Neural cell (in vitro differentiated cells): ENCODE data around the gene RPUSD3. TPM values are rescaled to one million over a fixed set of nuclear protein-coding genes. Genes with fewer than 3 reads are reported as not detected.

Experiments used
- H2AFZ ChIP-seq: fragments of 200-600, 300-800 bp; sonication (generic), shearing (Covaris generic); 2 replicates; pipeline ENCODE4 v1.6.0; 2014; ENCODE audit warnings: low read depth, mild to moderate bottlenecking, antibody characterized with exemption, low read length, moderate library complexity
- H3F3A ChIP-seq: fragments of 200-600 bp; shearing (Covaris generic); 2 replicates; pipeline ENCODE4 v1.6.1; 2016; ENCODE audit warnings: mild to moderate bottlenecking, moderate library complexity, mixed read lengths, antibody characterized with exemption, low read length; ENCODE audit not compliant: insufficient read depth, poor library complexity, severe bottlenecking
- H3K27ac ChIP-seq: fragments of 200-600, 300-800 bp; sonication (generic), shearing (Covaris generic); 2 replicates; pipeline ENCODE4 v1.5.1; 2014; ENCODE audit warnings: mild to moderate bottlenecking, low read length, moderate library complexity
- H3K27me3 ChIP-seq: fragments of 300-800, 200-600 bp; sonication (generic), shearing (Covaris generic); 2 replicates; pipeline ENCODE4 v1.6.0; 2014; ENCODE audit warnings: mild to moderate bottlenecking, low read depth, low read length, moderate library complexity; ENCODE audit not compliant: insufficient read depth
- H3K36me3 ChIP-seq: fragments of 300-800, 200-600 bp; sonication (generic), shearing (Covaris generic); 2 replicates; pipeline ENCODE4 v1.5.1; 2014; ENCODE audit warnings: mild to moderate bottlenecking, antibody characterized with exemption, low read length, moderate library complexity; ENCODE audit not compliant: insufficient read depth
- H3K4me2 ChIP-seq: fragments of 300-800, 200-600 bp; sonication (generic), shearing (Covaris generic); 2 replicates; pipeline ENCODE4 v1.6.0; 2014; ENCODE audit warnings: mild to moderate bottlenecking, low read length
- H3K4me3 ChIP-seq: fragments of 300-800, 200-600 bp; sonication (generic), shearing (Covaris generic); 2 replicates; pipeline ENCODE4 v1.5.1; 2014; ENCODE audit warnings: mild to moderate bottlenecking, low read length, moderate library complexity
- H3K79me2 ChIP-seq: fragments of 200-600 bp; shearing (Covaris generic); replicated peaks from 2 replicates; pipeline ENCODE4 v1.6.0; 2014; ENCODE audit warnings: mild to moderate bottlenecking, low read length, moderate library complexity; ENCODE audit not compliant: insufficient read depth
- H3K9ac ChIP-seq: fragments of 300-800, 200-600 bp; sonication (generic), shearing (Covaris generic); 2 replicates; pipeline ENCODE4 v1.6.1; 2016; ENCODE audit warnings: mild to moderate bottlenecking, low read length, mixed read lengths
- H3K9me2 ChIP-seq: fragments of 200-600 bp; shearing (Covaris generic); 2 replicates; pipeline ENCODE4 v1.6.1; 2016; ENCODE audit warnings: mild to moderate bottlenecking, low read length, mixed read lengths; ENCODE audit not compliant: insufficient read depth
- H3K9me3 ChIP-seq: fragments of 200-600, 300-800 bp; sonication (generic), shearing (Covaris generic); 2 replicates; pipeline ENCODE4 v1.6.1; 2016; ENCODE audit warnings: mild to moderate bottlenecking, mixed run types, low read length, moderate library complexity, mixed read lengths
- H4K20me1 ChIP-seq: fragments of 200-600 bp; shearing (Covaris generic); 2 replicates; pipeline ENCODE4 v1.6.1; 2016; ENCODE audit warnings: mild to moderate bottlenecking, mixed run types; ENCODE audit not compliant: insufficient read depth
- CTCF ChIP-seq: fragments of 450-650 bp; IDR thresholded peaks from 2 replicates; pipeline ENCODE4 v1.5.1; 2014; ENCODE audit warnings: antibody characterized with exemption, mild to moderate bottlenecking, moderate library complexity; ENCODE audit not compliant: poor library complexity, severe bottlenecking
- EP300 ChIP-seq: fragments of 450-650 bp; conservative IDR thresholded peaks from 2 replicates; pipeline ENCODE4 v1.6.1; 2014; ENCODE audit warnings: antibody characterized with exemption, mild to moderate bottlenecking, moderate library complexity; ENCODE audit not compliant: poor library complexity, severe bottlenecking
- EZH2 ChIP-seq: fragments of 200-600, 300-800 bp; shearing (Covaris generic), sonication (generic); IDR thresholded peaks from 2 replicates; pipeline ENCODE4 v1.6.1; 2014; ENCODE audit warnings: antibody characterized with exemption, low read length, borderline replicate concordance, mild to moderate bottlenecking; ENCODE audit not compliant: insufficient read depth, poor library complexity, severe bottlenecking
- MXI1 ChIP-seq: fragments of 450-650 bp; conservative IDR thresholded peaks from 2 replicates; pipeline ENCODE4 v1.6.1; 2014; ENCODE audit warnings: antibody characterized with exemption, mild to moderate bottlenecking; ENCODE audit not compliant: poor library complexity, severe bottlenecking
- POLR2AphosphoS5 ChIP-seq: IDR thresholded peaks from 2 replicates; pipeline ENCODE4 v1.6.1; 2012
- RAD21 ChIP-seq: fragments of 450-650 bp; conservative IDR thresholded peaks from 2 replicates; pipeline ENCODE4 v1.6.1; 2014; ENCODE audit warnings: antibody characterized with exemption, mild to moderate bottlenecking, moderate library complexity
- REST ChIP-seq: IDR thresholded peaks from 2 replicates; pipeline ENCODE4 v1.6.1; 2012; ENCODE audit warnings: borderline replicate concordance
- SMC3 ChIP-seq: fragments of 450-650 bp; conservative IDR thresholded peaks from 2 replicates; pipeline ENCODE4 v1.6.1; 2014; ENCODE audit warnings: antibody characterized with exemption, mild to moderate bottlenecking, moderate library complexity; ENCODE audit not compliant: poor library complexity
- TAF1 ChIP-seq: IDR thresholded peaks from 2 replicates; pipeline ENCODE4 v1.6.1; 2012; ENCODE audit warnings: low read depth
- polyA plus RNA-seq: library from polyadenylated mRNA; depleted of rRNA; stranded (reverse); fragments of >200 nt; gene quantifications from 2 replicates; pipeline ENCODE4 v1.2.3, GENCODE V29; 2014

RPUSD3 gene
- polyA plus RNA-seq, 1 donor from 2014 or later = 35.2 TPM

DNA sequence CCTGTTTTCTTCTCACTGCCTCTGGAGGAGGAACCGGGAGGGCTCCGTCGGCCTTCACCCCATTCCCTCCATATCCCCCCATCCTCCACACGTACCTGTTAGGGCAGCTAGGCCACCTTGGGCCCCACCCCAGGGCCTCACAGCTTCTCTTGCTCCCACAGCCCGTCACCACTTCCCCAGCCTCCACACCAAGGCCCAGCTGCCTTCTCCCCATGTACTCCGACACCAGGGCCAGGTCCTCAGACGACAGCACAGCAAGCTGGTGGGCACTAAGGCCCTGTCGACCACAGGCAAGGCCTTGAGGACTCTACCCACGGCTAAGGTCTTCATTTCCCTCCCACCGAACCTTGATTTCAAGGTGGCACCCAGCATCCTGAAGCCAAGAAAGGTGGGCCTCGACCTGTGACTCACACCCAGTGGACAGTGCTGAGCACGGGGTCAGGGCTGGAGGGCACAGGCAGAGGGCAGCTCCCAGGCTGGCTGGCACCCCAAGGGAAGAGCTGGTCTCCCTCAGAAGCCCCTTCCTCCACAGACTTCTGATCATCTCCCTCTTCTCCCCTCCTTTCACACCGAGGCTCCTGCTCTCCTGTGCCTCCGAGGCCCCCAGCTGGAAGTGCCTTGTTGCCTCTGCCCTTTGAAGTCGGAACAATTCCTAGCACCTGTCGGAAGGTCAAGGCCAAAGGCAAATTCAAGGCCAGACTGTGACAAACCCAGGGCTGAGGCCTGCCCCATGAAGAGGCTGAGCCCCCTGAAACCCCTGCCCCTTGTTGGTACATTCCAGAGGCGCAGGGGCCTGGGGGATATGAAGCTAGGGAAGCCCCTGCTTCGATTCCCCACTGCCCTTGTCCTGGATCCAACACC, 9.1 kb downstream of the RPUSD3 start:
- H3K9ac ChIP-seq = no peak overlapping the region
- H4K20me1 ChIP-seq = no peaks in the 10 kb centered on the region
- no peak overlapping the region for H3K27ac ChIP-seq
- H3K4me3 ChIP-seq = no peak overlapping the region
- no peaks in the 10 kb centered on the region for H3K79me2 ChIP-seq
- H3K4me2 ChIP-seq = no peak overlapping the region
- no peaks in the 10 kb centered on the region for H3K27me3 ChIP-seq
- H3K36me3 ChIP-seq = no peaks in the 10 kb centered on the region
- H3K9me2 ChIP-seq = no peaks in the 10 kb centered on the region
- TF ChIP-seq RAD21 (no peak), POLR2AphosphoS5 (no peak), REST (no peak), SMC3 (no peak), EP300 (no peak)
- H2AFZ ChIP-seq = no peak overlapping the region
- H3F3A ChIP-seq = no peaks in the 10 kb centered on the region
- H3K9me3 ChIP-seq = no peaks in the 10 kb centered on the region

DNA sequence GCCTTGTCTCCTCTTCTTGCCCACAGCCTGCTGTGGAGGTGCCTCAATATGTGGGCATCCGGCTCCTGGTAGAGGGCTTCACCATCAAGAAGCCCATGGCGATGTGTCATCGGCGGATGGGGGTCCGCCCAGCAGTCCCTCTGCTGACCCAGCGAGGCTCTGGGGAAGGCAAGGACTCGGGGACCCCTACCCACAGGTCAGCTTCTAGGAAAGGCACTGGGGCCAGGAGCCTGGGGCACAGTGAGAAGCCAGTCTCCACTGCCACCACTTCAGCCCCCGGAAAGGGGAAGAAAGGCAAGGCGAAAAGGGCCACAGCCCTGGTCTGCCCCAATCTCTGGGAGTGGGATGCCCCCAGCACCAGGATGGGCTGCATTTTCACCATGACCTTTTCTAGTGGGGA, 10.7 kb downstream of the RPUSD3 start:
- Histone ChIP-seq H3K27ac (no peak overlapping the region), H3F3A (no peaks in the 10 kb centered on the region), H3K4me2 (no peak overlapping the region), H3K79me2 (no peaks in the 10 kb centered on the region), H3K9ac (no peak overlapping the region), H4K20me1 (no peaks in the 10 kb centered on the region), H3K36me3 (no peaks in the 10 kb centered on the region), H3K27me3 (no peaks in the 10 kb centered on the region), H3K4me3 (no peak overlapping the region), H2AFZ (no peak overlapping the region), H3K9me2 (no peaks in the 10 kb centered on the region), H3K9me3 (no peaks in the 10 kb centered on the region)
- no peak for TF ChIP-seq CTCF
- no peak for TF ChIP-seq MXI1
- TF ChIP-seq EZH2 = no peak
- TF ChIP-seq RAD21 = no peak
- no peak for TF ChIP-seq REST
- TF ChIP-seq SMC3 = no peak
- TF ChIP-seq POLR2AphosphoS5 = no peak
- no peak for TF ChIP-seq EP300
- no peak for TF ChIP-seq TAF1
